ENCODE results near the gene MRGPRF.

The MRGPRF gene

DNA sequence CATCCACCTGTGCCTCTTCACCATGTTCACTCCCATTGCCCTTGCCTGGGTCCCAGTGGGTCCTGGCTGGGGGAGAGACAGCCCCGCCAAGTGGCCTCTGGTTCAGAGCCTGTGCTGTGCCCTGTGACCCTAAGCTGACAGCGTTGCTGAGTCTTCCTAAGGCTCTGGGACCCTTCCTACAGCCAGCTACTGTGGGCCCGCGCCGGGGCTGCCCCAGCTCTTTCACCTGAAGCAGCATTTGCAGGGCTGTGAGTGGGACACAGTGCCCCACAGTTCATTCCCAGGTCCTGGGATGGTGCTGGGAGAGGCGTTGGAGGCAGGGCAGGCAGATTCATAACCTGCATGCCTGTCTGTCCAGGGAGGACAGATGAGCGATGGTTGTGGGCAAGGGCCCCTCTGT, 46.4 kb upstream of the MRGPRF start:
- Histone ChIP-seq H3K27me3 (no peaks in the 10 kb centered on the region), H3K4me1 (peaks cover 5% of the 10 kb centered on the region), H3K36me3 (peaks cover 19% of the 10 kb centered on the region), H3K9me3 (no peaks in the 10 kb centered on the region), H3K4me3 (ENCODE audit: low read depth, low read length) (no peak overlapping the region)
- no peak for DNase-seq
- TF ChIP-seq, protein P1, sequence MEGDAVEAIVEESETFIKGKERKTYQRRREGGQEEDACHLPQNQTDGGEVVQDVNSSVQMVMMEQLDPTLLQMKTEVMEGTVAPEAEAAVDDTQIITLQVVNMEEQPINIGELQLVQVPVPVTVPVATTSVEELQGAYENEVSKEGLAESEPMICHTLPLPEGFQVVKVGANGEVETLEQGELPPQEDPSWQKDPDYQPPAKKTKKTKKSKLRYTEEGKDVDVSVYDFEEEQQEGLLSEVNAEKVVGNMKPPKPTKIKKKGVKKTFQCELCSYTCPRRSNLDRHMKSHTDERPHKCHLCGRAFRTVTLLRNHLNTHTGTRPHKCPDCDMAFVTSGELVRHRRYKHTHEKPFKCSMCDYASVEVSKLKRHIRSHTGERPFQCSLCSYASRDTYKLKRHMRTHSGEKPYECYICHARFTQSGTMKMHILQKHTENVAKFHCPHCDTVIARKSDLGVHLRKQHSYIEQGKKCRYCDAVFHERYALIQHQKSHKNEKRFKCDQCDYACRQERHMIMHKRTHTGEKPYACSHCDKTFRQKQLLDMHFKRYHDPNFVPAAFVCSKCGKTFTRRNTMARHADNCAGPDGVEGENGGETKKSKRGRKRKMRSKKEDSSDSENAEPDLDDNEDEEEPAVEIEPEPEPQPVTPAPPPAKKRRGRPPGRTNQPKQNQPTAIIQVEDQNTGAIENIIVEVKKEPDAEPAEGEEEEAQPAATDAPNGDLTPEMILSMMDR (IDR thresholded peaks at IDR 0.05; ENCODE audit: low read depth, low read length) = no peak

DNA sequence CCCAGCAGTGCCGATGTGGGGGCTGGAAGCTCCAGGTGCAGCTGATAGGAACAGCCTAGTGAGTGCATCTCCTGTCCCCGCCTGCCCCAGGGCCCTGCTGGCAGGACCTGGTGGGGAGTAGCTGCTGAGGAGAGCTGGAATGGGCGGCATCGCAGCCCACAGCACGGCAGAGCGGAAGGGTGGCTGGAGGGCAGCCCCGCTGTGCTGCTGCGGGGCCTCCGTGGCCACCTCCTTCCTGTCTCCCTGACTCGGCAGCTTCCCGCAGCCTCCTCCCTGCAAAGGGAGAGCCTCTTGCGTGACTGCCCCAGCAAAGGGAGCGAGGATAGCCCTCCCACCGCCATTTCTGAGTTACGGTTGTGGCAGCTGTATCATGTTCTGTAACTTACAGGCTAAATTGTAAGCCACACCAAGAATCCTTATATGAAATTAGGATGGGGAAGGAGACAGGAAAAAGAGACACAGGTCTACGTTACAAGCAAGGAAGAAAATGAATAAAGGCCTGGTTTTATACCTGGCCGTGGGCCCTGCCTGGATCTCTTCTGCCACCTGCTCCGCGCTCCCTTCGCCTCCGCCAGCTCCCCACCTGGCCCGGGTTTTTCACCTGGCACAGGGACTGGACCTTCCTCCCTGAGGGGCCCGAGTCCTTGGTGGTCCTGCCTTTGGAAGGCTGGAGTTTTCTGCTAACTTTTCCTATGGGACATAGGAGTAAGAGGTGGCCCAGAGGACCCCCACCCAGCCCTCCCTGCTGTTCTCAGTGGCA, 45.6 kb upstream of the MRGPRF start:
- TF ChIP-seq, protein P1 (IDR thresholded peaks at IDR 0.05; ENCODE audit: low read depth, low read length) = no peak
- Histone ChIP-seq H3K9me3 (no peaks in the 10 kb centered on the region), H3K4me1 (peaks cover 5% of the 10 kb centered on the region), H3K27me3 (no peaks in the 10 kb centered on the region), H3K36me3 (peaks cover 18% of the 10 kb centered on the region), H3K4me3 (ENCODE audit: low read depth, low read length) (no peak overlapping the region)
- no peak for DNase-seq

DNA sequence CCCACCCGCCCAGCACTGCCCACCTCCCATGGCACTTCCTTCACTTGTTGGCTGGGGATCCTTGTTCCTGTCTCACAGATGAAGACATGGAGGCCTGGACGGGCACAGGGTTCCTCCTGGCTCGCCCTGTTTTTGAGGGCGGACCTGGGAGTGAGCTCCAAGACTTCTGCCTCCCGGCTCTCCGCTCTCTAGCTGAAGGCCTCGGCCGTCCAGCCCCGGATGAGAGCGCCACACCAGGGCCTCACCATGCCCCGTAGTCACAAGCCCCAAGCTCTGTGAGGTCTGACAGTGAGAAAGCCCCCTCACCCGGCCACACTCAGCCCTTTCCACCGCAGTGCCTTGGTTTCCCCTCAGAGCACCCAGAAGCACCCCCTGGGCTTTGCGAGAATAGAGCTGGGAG, 44.8 kb upstream of the MRGPRF start:
- DNase-seq = no peak
- Histone ChIP-seq H3K4me1 (peaks cover 5% of the 10 kb centered on the region), H3K27me3 (no peaks in the 10 kb centered on the region), H3K4me3 (ENCODE audit: low read depth, low read length) (no peak overlapping the region), H3K36me3 (peaks cover 14% of the 10 kb centered on the region), H3K9me3 (no peaks in the 10 kb centered on the region)
- TF ChIP-seq, protein P1 (IDR thresholded peaks at IDR 0.05; ENCODE audit: low read depth, low read length) = no peak

DNA sequence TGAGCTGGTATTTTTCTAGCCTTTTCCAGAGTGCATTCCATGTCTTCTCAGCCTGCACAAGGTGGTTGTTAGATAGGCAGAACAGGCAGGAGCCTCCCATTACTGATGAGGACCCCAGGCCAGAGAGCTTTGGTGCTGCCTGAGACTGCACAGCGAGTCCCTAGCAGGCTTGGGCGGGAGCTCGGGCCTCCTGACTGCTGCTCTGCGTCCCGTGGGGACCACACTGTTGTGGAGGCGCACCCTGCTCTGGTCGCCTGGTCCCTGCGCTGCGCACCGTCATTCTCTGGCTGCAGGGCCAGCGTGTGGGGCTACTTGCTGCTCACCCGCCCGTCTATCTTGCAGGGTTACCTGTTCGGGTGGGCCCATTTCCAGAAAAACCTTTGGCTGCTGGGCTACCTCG, 44.2 kb upstream of the MRGPRF start:
- TF ChIP-seq, protein P1 (IDR thresholded peaks at IDR 0.05; ENCODE audit: low read depth, low read length) = no peak
- H3K4me3 ChIP-seq (ENCODE audit: low read depth, low read length) = no peak overlapping the region
- no peaks in the 10 kb centered on the region for H3K9me3 ChIP-seq
- DNase-seq = no peak
- H3K27me3 ChIP-seq = no peaks in the 10 kb centered on the region
- peaks cover 5% of the 10 kb centered on the region for H3K4me1 ChIP-seq
- H3K36me3 ChIP-seq = peaks cover 14% of the 10 kb centered on the region

DNA sequence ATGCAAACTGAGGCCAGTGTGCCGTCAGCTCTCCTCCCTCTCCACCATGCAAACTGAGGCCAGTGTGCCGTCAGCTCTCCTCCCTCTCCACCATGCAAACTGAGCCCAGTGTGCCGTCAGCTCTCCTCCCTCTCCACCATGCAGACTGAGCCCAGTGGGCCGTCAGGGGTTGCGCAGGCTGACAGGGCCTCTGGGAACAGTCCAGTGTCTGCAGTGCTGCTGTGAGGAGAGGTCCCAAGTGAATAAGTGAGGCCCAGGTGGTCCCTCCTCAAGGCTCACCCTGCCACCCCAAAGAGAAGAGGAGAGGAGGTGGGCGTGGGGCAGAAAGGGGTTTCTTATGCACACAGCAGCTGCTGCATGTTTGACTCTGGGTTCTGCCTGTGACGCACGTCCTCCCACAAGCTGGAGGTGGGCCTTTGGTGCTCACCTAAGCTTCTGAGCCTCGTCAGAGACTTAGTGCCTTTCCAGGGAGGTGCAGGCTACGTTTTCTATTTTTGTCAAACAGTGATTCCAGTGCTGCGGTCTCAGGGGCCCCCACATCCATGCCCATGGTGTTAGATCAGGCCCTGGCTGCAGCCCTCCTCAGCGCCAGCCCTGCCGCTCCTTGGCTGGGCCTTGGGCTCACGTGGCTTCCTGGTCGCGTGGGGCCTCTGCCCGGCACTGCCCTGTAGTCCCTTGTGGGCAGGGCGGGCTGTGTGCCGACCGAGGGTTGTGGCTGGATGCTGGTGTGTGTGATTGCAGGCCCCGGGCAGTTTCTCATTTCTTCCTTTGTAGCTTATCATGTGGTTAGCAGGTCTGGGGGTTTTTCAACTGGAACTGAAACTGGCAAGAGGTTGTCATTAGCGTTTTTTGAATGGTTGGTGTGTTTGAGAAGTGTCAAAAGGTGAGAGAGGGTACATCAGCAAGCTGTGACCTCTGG, 42.8 kb upstream of the MRGPRF start:
- peaks cover 8% of the 10 kb centered on the region for H3K4me1 ChIP-seq
- H3K36me3 ChIP-seq = peaks cover 12% of the 10 kb centered on the region; the same call in 1 of the 2 replicates
- H3K4me3 ChIP-seq (ENCODE audit: low read depth, low read length) = no peak overlapping the region
- TF ChIP-seq, protein P1 (IDR thresholded peaks at IDR 0.05; ENCODE audit: low read depth, low read length) = no peak
- H3K27me3 ChIP-seq = no peaks in the 10 kb centered on the region
- DNase-seq = peak; percentile 80
- H3K9me3 ChIP-seq = no peaks in the 10 kb centered on the region
